K562 (cell line): ENCODE results near the gene UFC1. TPM values are rescaled to one million over a fixed set of nuclear protein-coding genes. Genes with fewer than 3 reads are reported as not detected.

Source experiments
- AFF4 ChIP-seq: sonication (generic); formaldehyde crosslinking; IDR thresholded peaks from 2 replicates; pipeline ENCODE4 v1.8.0; 2023; ENCODE audit warnings: mild to moderate bottlenecking, missing genetic modification reagents
- CBX1 ChIP-seq: sonication (generic); IDR thresholded peaks from 2 replicates; pipeline ENCODE4 v1.6.1; 2016; ENCODE audit warnings: antibody characterized with exemption, low read depth, mild to moderate bottlenecking
- DPF2 ChIP-seq: fragments of 450-650 bp; IDR thresholded peaks from 2 replicates; pipeline ENCODE4 v1.6.1; 2016
- GABPB2 ChIP-seq: fragments of 250-450 bp; sonication (Bioruptor Pico); conservative IDR thresholded peaks from 2 replicates; pipeline ENCODE4 v1.5.1; 2021; ENCODE audit warnings: mild to moderate bottlenecking
- HCFC1 ChIP-seq: IDR thresholded peaks from 2 replicates; pipeline ENCODE4 v1.6.1; 2012; ENCODE audit warnings: low read depth, low read length, improper control_type of control experiment
- ILK ChIP-seq: fragments of 450-650 bp; IDR thresholded peaks from 2 replicates; pipeline ENCODE4 v1.6.1; 2016; ENCODE audit warnings: missing genetic modification characterization, low read depth, mild to moderate bottlenecking, missing compliant biosample characterization, moderate library complexity, borderline replicate concordance
- MYNN ChIP-seq, 2 experiments: sonication (generic); formaldehyde crosslinking in 1 of 2; IDR thresholded peaks; 2 replicates each; pipeline versions ENCODE4 v1.5.0 to v1.6.1; 2016 to 2020; ENCODE audit warnings: antibody characterized with exemption in 1 of 2, missing genetic modification reagents in 1 of 2
- POLR2B ChIP-seq: fragments of 450-650 bp; IDR thresholded peaks from 2 replicates; pipeline ENCODE4 v1.6.1; 2018; ENCODE audit warnings: low read depth; ENCODE audit not compliant: partially characterized antibody
- RBM25 ChIP-seq: fragments of 200-400 bp; formaldehyde crosslinking; IDR thresholded peaks from 2 replicates; pipeline ENCODE4 v1.6.1; 2018; ENCODE audit warnings: low read length, low read depth, moderate library complexity; ENCODE audit not compliant: severe bottlenecking
- SIN3B ChIP-seq: fragments of 450-650 bp; IDR thresholded peaks from 2 replicates; pipeline ENCODE4 v1.6.1; 2017; ENCODE audit warnings: low read depth, mild to moderate bottlenecking, moderate library complexity
- SMARCA4 ChIP-seq: fragments of 450-650 bp; IDR thresholded peaks from 2 replicates; pipeline ENCODE4 v1.6.1; 2016
- YBX1 ChIP-seq: fragments of 450-650 bp; IDR thresholded peaks from 2 replicates; pipeline ENCODE4 v1.7.1; 2016; ENCODE audit warnings: mild to moderate bottlenecking
- ZBTB12 ChIP-seq: fragments of 250-450 bp; sonication (Bioruptor Pico); IDR thresholded peaks from 2 replicates; pipeline ENCODE4 v1.4.0; 2020
- ZNF12 ChIP-seq: sonication (generic); formaldehyde crosslinking; IDR thresholded peaks from 2 replicates; pipeline ENCODE4 v1.4.0; 2020; ENCODE audit warnings: mild to moderate bottlenecking, missing genetic modification reagents
- ZNF644 ChIP-seq: fragments of 200-800 bp; sonication (Bioruptor generic); IDR thresholded peaks from 2 replicates; pipeline ENCODE4 v1.6.1; 2016; ENCODE audit warnings: low read depth, missing genetic modification characterization, missing compliant biosample characterization
- ZNF778 ChIP-seq: fragments of 450-650 bp; formaldehyde crosslinking; IDR thresholded peaks from 2 replicates; pipeline ENCODE4 v1.4.0; 2020; ENCODE audit warnings: mild to moderate bottlenecking, moderate library complexity
- ZNF830 ChIP-seq: fragments of 250-450 bp; sonication (Bioruptor Pico); IDR thresholded peaks from 2 replicates; pipeline ENCODE4 v1.5.0; 2021; ENCODE audit warnings: mild to moderate bottlenecking
- polyA plus RNA-seq, 8 experiments: library from polyadenylated mRNA; depleted of rRNA in 4 of 8; stranded (reverse) in 5 of 8; unstranded in 3 of 8; fragments of >200 nt; fragmentation: Nextera tagmentation in 2 of 8; fragmentation: Illumina TruSeq in 1 of 8; extraction: Ambion mirVana in 2 of 8; extraction: Trizol in 1 of 8; gene quantifications; 2 replicates each; pipeline versions ENCODE4 v1.2.1 to v1.2.3, GENCODE V29; 2011 to 2014; ENCODE audit warnings: inconsistent platforms in 1 of 8, missing spikeins in 1 of 8
- total RNA-seq, 7 experiments: library from RNA; depleted of rRNA in 6 of 7; stranded (reverse); fragments of >200 nt in 6 of 7; fragmentation: Illumina TruSeq in 2 of 7; extraction: Trizol in 2 of 7; gene quantifications; 2 replicates each; pipeline versions ENCODE4 v1.2.1 to v1.2.3, GENCODE V29; 2011 to 2021; ENCODE audit warnings: low replicate concordance in 1 of 7
- TF ChIP-seq, protein P1 (sequence below), 3 experiments: fragments of 200-800 bp in 1 of 3; sonication (Bioruptor generic) in 1 of 3; sonication (generic) in 1 of 3; formaldehyde crosslinking in 1 of 3; IDR thresholded peaks; 2 replicates each; pipeline versions ENCODE4 v1.6.1 to v1.8.0; 2016 to 2022; ENCODE audit warnings: mild to moderate bottlenecking in 2 of 3, missing compliant biosample characterization in 2 of 3, missing genetic modification characterization in 2 of 3, missing genetic modification reagents in 1 of 3
- TF ChIP-seq, protein P2 (sequence below): sonication (generic); formaldehyde crosslinking; IDR thresholded peaks from 2 replicates; pipeline ENCODE4 v1.8.0; 2022; ENCODE audit warnings: missing genetic modification reagents, mild to moderate bottlenecking, moderate library complexity, borderline replicate concordance

UFC1 gene
- total and polyA plus RNA-seq, 9 of the 15 experiments (the other 6 are each of a cell fraction or from before 2014, with no cell fraction given): 92.8 to 220 (median 161) TPM

- TF ChIP-seq, protein P1, sequence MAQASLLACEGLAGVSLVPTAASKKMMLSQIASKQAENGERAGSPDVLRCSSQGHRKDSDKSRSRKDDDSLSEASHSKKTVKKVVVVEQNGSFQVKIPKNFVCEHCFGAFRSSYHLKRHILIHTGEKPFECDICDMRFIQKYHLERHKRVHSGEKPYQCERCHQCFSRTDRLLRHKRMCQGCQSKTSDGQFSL (CRISPR knock-in tag; IDR thresholded peaks at IDR 0.05): peak; percentile 98
- TF ChIP-seq, protein P1 (tag; IDR thresholded peaks at IDR 0.05): peak in 1 of 2 experiments; percentile 96; a peak in 2 of 4 replicates
- TF ChIP-seq HCFC1: peak; percentile 85
- no peak for TF ChIP-seq ZNF830 (CRISPR knock-in tag)
- TF ChIP-seq, protein P2, sequence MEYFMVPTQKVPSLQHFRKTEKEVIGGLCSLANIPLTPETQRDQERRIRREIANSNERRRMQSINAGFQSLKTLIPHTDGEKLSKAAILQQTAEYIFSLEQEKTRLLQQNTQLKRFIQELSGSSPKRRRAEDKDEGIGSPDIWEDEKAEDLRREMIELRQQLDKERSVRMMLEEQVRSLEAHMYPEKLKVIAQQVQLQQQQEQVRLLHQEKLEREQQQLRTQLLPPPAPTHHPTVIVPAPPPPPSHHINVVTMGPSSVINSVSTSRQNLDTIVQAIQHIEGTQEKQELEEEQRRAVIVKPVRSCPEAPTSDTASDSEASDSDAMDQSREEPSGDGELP (CRISPR knock-in tag): peak; percentile 61
- 0 out of 2 replicates have a peak, but pooled peaks have one; percentile 49 for TF ChIP-seq ZNF644 (tag)
- peak; percentile 88 for TF ChIP-seq CBX1
- TF ChIP-seq ZBTB12 (CRISPR knock-in tag): no peak
- peak; percentile 74; the same call in 1 of the 2 replicates for TF ChIP-seq AFF4 (CRISPR knock-in tag)
- TF ChIP-seq MYNN (IDR thresholded peaks at IDR 0.05): peak; percentile 4; the same call in 1 of the 2 replicates
- TF ChIP-seq MYNN (CRISPR knock-in tag; IDR thresholded peaks at IDR 0.05): no peak
- no peak for TF ChIP-seq SMARCA4
- no peak for TF ChIP-seq ZNF778 (CRISPR knock-in tag)
- TF ChIP-seq SIN3B: peak; percentile 41; the same call in 1 of the 2 replicates
- TF ChIP-seq ILK (tag): no peak
- no peak for TF ChIP-seq GABPB2
- TF ChIP-seq YBX1: no peak
- no peak for TF ChIP-seq ZNF12 (CRISPR knock-in tag)
- no peak for TF ChIP-seq RBM25
- no peak for TF ChIP-seq DPF2
- TF ChIP-seq POLR2B: peak; percentile 94
These were observed 5.5 kb downstream of the UFC1 start, which contains the start of gene USP21 (continued) for GRCh38 chr1:161159087-161159912.
